Mammary epithelial cell (primary cell): Measurements from ENCODE around the gene MUSK.

Source experiments
- EZH2 ChIP-seq: IDR thresholded peaks from 2 replicates; pipeline ENCODE4 v1.6.1; 2012; ENCODE audit warnings: low read length, inconsistent platforms, borderline replicate concordance
- TF ChIP-seq, protein P1 (sequence below), 2 donors: IDR thresholded peaks in 1 of 2; conservative IDR thresholded peaks in 1 of 2; 2 replicates each; pipeline ENCODE4 v1.5.1; 2011 to 2012; ENCODE audit warnings: inconsistent platforms in 2 of 2, low read length in 2 of 2, mild to moderate bottlenecking in 2 of 2, control low read depth in 1 of 2, low read depth in 1 of 2; ENCODE audit not compliant: insufficient read depth in 1 of 2; ENCODE audit errors: extremely low read depth in 1 of 2

DNA sequence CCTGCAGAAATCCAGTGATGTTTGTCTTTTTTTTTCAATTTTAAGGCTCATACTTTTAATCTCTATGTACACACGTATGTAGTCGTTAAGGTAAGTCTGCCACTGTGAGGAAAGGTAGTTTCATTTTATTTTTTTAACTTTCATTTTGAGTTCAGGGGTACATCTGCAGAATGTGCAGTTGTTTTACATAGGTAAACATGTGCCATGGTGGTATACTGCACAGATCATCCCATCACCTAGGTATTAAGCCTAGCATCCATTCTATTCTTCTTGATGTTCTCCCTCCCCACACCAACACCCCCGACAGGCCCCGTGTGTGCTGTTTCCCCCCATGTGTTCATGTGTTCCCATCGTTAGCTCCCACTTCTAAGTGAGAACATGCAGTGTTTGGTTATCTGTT lies 19.7 kb downstream of the MUSK start:
- TF ChIP-seq, protein P1, sequence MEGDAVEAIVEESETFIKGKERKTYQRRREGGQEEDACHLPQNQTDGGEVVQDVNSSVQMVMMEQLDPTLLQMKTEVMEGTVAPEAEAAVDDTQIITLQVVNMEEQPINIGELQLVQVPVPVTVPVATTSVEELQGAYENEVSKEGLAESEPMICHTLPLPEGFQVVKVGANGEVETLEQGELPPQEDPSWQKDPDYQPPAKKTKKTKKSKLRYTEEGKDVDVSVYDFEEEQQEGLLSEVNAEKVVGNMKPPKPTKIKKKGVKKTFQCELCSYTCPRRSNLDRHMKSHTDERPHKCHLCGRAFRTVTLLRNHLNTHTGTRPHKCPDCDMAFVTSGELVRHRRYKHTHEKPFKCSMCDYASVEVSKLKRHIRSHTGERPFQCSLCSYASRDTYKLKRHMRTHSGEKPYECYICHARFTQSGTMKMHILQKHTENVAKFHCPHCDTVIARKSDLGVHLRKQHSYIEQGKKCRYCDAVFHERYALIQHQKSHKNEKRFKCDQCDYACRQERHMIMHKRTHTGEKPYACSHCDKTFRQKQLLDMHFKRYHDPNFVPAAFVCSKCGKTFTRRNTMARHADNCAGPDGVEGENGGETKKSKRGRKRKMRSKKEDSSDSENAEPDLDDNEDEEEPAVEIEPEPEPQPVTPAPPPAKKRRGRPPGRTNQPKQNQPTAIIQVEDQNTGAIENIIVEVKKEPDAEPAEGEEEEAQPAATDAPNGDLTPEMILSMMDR (conservative IDR thresholded peaks at IDR 0.05 in 1 of 2, IDR thresholded peaks at IDR 0.05 in 1 of 2; ENCODE audit: extremely low read depth in 1 of 2, insufficient read depth in 1 of 2, low read depth in 1 of 2, low read length in 2 of 2), result no peak
- TF ChIP-seq EZH2, result no peak
